Colonic mucosa (tissue), 4 donors: ENCODE data around the gene SPEG. TPM values are rescaled to one million over a fixed set of nuclear protein-coding genes. Genes with fewer than 3 reads are reported as not detected.

Experiments used
- DNase-seq: peaks from one replicate; pipeline ENCODE4 v3.0.0-alpha.2; 2020
- H3K27ac ChIP-seq: fragments of 200-600 bp; one replicate; pipeline ENCODE4 v1.8.0; 2021
- H3K27me3 ChIP-seq: fragments of 200-600 bp; one replicate; pipeline ENCODE4 v1.8.0; 2021
- H3K36me3 ChIP-seq: fragments of 200-600 bp; one replicate; pipeline ENCODE4 v1.8.0; 2021
- H3K4me1 ChIP-seq: fragments of 200-600 bp; one replicate; pipeline ENCODE4 v1.8.0; 2021; ENCODE audit warnings: mild to moderate bottlenecking
- H3K4me3 ChIP-seq: fragments of 200-600 bp; one replicate; pipeline ENCODE4 v1.8.0; 2021
- H3K9ac ChIP-seq, 2 donors: one replicate each; pipeline ENCODE4 v1.7.0; 2013; ENCODE audit warnings: control low read depth in 2 of 2, low read depth in 2 of 2, low read length in 2 of 2
- H3K9me3 ChIP-seq: fragments of 200-600 bp; one replicate; pipeline ENCODE4 v1.8.0; 2021
- intact Hi-C: fragments of 100-400 bp; cut with DNase I; formaldehyde crosslinking; loops from one replicate; pipeline ENCODE4 v1.14.1; 2022
- total RNA-seq, 2 donors: library from RNA; stranded (reverse); fragmentation: NEBNext Ultra II Directional in 1 of 2; extraction: Animal tissue kit (Norgen Biotek cat#: 25700) in 1 of 2; gene quantifications; one replicate each; pipeline ENCODE4 v1.2.1, GENCODE V29; 2021
- TF ChIP-seq, protein P1 (sequence below): fragments of 200-600 bp; IDR thresholded peaks from one replicate; pipeline ENCODE4 v1.8.0; 2022; ENCODE audit warnings: antibody characterized with exemption, mild to moderate bottlenecking
- donor health status: healthy.
- donor health status: DM: no; HTN: no; CAD: no.
- donor health status: DM: no; HTN: no; CAD: no.

The SPEG gene
- total RNA-seq, 2 donors from 2014 or later, result 6.2 to 19.3 TPM

DNA sequence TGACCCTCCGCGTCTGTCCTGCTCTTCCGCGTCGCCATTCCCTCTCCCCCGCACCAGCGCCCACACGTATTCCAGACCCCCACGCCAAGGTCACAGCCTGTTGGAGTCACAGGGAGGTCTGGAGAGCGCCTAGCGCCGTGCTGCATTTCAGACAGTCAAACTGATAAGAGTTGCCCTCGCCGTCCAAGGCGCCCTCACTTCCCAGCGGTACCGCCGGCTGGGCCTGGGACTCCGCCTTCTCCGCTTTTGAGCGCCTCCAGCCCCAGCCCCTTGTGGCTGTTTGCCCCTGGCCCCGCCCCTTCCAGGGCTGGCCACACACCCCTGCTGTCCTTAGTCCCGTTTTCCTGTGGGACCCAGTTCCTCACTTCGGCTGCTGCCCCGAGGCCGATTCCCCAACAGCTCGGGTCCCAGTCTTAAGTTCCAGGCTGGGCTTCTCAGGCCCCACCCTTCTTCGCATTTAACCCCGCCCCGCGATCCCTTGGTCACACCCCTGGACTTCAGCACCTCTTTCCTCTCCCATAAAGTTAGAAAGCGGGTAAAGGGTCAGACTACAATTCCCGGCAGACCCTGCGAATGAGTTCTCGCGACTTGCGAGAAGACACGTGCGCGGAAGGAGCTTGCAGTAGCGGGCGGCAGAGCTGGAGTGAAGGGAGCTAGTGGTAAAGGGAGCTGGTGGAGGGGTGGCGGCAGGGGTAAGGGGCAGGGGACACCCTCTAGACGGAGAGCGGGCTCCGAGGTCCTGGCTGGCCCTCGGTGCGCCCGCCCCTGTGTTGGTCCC is 63.8 kb downstream of the SPEG start, which contains the start of gene GMPPA:
Gene GMPPA (plus strand): TSS at position 612 of the 778 bp plus-strand sequence. CDS start 1,085 bp downstream, outside the sequence.
- Histone ChIP-seq H3K4me1 (no peaks in the 10 kb centered on the region), H3K27ac (peak within 1 kb of the TSS; percentile 98)

DNA sequence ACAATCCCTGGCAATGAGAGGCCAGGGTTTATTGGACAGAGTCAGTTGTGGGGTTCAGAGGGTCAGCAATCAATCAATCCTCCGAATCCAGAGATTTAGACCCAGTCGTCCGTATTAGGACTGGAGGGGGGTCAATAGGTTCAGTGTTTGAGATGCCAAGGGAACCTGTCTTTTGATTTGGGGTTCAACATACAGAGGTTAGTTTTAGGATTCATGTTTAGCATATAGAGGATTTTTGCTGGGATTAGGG is 64.3 kb downstream of the SPEG start:
- Histone ChIP-seq H3K27ac (peak overlapping the region; percentile 98), H3K4me1 (no peaks in the 10 kb centered on the region), H3K9me3 (no peaks in the 10 kb centered on the region), H3K9ac (peak overlapping the region; percentile 66 to 96), H3K36me3 (no peaks in the 10 kb centered on the region), H3K27me3 (peaks cover 24% of the 10 kb centered on the region), H3K4me3 (peak overlapping the region; percentile 60)
- intact Hi-C loops, result loop anchor here (5.0 kb wide), 1 partner anchor 33 kb away; no protein-coding TSS in a partner anchor
- TF ChIP-seq, protein P1, sequence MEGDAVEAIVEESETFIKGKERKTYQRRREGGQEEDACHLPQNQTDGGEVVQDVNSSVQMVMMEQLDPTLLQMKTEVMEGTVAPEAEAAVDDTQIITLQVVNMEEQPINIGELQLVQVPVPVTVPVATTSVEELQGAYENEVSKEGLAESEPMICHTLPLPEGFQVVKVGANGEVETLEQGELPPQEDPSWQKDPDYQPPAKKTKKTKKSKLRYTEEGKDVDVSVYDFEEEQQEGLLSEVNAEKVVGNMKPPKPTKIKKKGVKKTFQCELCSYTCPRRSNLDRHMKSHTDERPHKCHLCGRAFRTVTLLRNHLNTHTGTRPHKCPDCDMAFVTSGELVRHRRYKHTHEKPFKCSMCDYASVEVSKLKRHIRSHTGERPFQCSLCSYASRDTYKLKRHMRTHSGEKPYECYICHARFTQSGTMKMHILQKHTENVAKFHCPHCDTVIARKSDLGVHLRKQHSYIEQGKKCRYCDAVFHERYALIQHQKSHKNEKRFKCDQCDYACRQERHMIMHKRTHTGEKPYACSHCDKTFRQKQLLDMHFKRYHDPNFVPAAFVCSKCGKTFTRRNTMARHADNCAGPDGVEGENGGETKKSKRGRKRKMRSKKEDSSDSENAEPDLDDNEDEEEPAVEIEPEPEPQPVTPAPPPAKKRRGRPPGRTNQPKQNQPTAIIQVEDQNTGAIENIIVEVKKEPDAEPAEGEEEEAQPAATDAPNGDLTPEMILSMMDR, result no peak
- no peak for DNase-seq

More for the DNA sequence above, 63.8 kb downstream of the SPEG start, which contains the start of gene GMPPA:
- peak within 1 kb of the TSS; percentile 60 for H3K4me3 ChIP-seq
- no peaks in the 10 kb centered on the region for H3K36me3 ChIP-seq
- peaks cover 24% of the 10 kb centered on the region for H3K27me3 ChIP-seq
- peak within 1 kb of the TSS; percentile 92 to 96 for H3K9ac ChIP-seq
- intact Hi-C loops, result loop anchor here (5.0 kb wide), 1 partner anchor 34 kb away; no protein-coding TSS in a partner anchor
- TF ChIP-seq, protein P1, result no peak
- H3K9me3 ChIP-seq, result no peaks in the 10 kb centered on the region
- peak; percentile 99 for DNase-seq

DNA sequence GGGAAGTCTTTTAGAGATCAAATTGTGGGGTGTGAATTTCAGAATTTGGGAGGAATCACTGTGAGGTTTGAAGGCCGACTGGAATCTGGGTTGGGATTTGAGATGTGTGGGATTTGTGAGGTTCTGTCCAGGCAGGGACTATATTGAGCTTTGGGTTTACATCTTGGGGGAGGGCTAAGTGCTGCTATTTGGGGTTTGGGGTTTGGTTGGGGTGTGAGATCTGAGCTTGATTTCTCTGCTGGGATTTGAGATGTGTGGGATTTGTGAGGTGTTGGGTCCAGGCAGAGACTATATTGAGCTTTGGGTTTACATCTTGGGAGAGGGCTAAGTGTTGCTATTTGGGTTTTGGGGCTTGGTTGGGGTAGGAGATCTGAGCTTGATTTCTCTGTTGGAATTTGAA is 64.9 kb downstream of the SPEG start:
- intact Hi-C loops, result loop anchor here (5.0 kb wide), 1 partner anchor 33 kb away; no protein-coding TSS in a partner anchor
- H3K4me3 ChIP-seq, result no peak overlapping the region
- no peak overlapping the region for H3K27ac ChIP-seq
- DNase-seq, result no peak
- TF ChIP-seq, protein P1, result no peak
- no peaks in the 10 kb centered on the region for H3K4me1 ChIP-seq
- no peaks in the 10 kb centered on the region for H3K36me3 ChIP-seq
- no peaks in the 10 kb centered on the region for H3K9me3 ChIP-seq
- peak overlapping the region in 1 of 2 donors; percentile 96 for H3K9ac ChIP-seq
- H3K27me3 ChIP-seq, result peaks cover 24% of the 10 kb centered on the region

DNA sequence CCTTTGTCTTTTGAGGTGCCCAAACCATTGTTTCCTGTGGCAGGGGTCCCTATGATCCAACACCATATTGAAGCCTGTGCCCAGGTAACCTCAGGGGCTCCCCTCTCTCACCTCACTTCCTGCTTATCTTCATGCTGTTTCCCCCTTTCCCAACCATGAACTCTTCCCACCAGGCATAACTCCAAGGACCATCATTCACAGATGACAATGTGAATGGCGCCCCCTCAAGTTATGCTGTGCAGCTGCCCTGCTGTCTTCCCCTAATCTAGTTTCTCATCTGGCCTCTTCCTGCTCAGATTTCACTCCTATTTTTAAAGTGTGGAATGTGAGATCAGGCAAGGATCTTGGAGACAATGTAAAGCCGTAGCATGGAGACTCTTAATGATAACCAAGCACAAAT is 65.5 kb downstream of the SPEG start:
- TF ChIP-seq, protein P1, result no peak
- Histone ChIP-seq H3K4me1 (no peaks in the 10 kb centered on the region), H3K9me3 (no peaks in the 10 kb centered on the region), H3K36me3 (no peaks in the 10 kb centered on the region), H3K27me3 (peaks cover 21% of the 10 kb centered on the region), H3K27ac (no peak overlapping the region), H3K4me3 (no peak overlapping the region), H3K9ac (no peak overlapping the region)
- intact Hi-C loops, result no loop called here
- no peak for DNase-seq

DNA sequence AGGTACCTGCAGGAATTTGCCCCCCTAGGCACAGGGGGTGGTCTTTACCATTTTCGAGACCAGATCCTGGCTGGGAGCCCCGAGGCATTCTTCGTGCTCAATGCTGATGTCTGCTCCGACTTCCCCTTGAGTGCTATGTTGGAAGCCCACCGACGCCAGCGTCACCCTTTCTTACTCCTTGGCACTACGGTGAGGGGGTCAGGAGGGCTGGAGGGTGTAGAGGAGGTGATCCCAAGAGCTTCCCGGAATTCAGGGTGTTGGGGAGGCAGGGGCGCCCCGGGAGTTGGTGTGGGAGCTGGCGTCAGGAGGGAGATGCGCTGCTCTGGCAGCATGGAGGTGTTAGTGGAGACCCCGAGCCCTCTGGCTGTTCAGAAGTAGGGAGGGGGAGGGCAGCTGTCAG is 67.2 kb downstream of the SPEG start:
- Histone ChIP-seq H3K9ac (no peak overlapping the region), H3K27me3 (peaks cover 5% of the 10 kb centered on the region), H3K9me3 (no peaks in the 10 kb centered on the region), H3K4me3 (no peak overlapping the region), H3K36me3 (no peaks in the 10 kb centered on the region), H3K27ac (no peak overlapping the region), H3K4me1 (no peaks in the 10 kb centered on the region)
- TF ChIP-seq, protein P1, result no peak
- intact Hi-C loops, result no loop called here
- no peak for DNase-seq
